ENCODE results near the gene COL4A2.

Gene COL4A2

GRCh38 chr13:110360598-110360997, 53.5 kb downstream of the COL4A2 start:
- DNase-seq: no peak

GRCh38 chr13:110361365-110361911, 54.4 kb downstream of the COL4A2 start:
- DNase-seq: peak; percentile 77

DNA sequence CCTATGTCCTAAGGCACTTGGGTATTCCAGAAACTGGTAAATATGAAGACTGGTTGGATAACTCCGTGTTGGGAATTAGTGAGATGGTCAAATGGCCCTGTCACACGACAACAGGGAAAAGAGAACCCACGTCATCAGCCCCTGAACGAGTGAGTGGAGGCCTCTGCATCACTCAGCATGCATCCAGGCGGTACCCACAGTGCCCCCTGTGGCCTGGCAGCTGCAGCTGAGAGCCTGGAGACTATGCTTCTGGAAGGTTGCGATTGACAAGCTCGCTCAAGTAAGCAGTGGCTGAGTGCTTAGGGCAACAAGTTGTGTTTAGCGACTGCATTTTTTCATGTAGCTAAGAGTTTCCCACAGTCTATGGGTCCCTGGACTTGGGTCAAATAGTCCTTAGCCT, 55.9 kb downstream of the COL4A2 start:
- DNase-seq: no peak

DNA sequence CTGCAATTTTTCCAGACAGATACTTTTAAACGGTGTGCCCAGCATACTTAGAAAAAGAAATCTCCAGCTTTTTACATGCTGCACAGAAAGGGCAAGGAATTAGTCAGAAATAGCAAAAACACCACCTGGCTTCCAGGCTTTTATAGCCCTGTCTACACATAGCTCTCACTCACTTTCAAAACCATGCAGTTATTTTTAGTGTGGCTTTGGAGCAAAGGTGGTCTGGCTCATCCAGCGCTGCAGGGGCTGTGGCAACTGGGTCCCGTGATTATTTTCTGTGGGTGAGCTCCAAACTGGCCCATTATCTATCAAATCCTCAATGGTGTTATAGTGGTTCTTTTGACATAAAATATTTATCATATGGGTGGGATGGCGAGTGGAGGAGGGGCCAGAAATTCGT, 57.0 kb downstream of the COL4A2 start:
- no peak for DNase-seq

DNA sequence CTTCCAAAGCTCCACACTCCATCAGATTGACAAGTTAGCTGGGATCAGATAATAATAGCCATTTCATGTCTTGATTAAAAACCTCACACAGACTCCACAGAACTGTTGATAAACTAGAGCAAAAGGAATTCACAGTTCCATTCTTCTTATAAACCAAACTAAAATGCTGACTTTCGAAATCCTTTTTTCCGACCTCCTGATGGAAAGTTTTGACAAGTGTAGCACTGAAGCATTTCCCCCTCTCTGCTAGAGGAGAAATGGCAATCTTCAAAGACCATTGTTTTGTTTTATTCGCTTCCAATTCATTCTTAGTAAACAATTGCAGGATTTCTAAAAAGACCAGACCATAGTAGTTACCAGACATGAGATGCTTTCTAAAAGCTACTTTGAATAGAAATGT, 58.8 kb downstream of the COL4A2 start:
- no peak for DNase-seq

GRCh38 chr13:110366733-110367132, 59.6 kb downstream of the COL4A2 start:
- DNase-seq: no peak

GRCh38 chr13:110367620-110368019, 60.5 kb downstream of the COL4A2 start:
- DNase-seq: no peak

GRCh38 chr13:110368408-110368807, 61.3 kb downstream of the COL4A2 start:
- DNase-seq: no peak

- no peak for DNase-seq
These were observed 62.3 kb downstream of the COL4A2 start for GRCh38 chr13:110369400-110369799.

DNA sequence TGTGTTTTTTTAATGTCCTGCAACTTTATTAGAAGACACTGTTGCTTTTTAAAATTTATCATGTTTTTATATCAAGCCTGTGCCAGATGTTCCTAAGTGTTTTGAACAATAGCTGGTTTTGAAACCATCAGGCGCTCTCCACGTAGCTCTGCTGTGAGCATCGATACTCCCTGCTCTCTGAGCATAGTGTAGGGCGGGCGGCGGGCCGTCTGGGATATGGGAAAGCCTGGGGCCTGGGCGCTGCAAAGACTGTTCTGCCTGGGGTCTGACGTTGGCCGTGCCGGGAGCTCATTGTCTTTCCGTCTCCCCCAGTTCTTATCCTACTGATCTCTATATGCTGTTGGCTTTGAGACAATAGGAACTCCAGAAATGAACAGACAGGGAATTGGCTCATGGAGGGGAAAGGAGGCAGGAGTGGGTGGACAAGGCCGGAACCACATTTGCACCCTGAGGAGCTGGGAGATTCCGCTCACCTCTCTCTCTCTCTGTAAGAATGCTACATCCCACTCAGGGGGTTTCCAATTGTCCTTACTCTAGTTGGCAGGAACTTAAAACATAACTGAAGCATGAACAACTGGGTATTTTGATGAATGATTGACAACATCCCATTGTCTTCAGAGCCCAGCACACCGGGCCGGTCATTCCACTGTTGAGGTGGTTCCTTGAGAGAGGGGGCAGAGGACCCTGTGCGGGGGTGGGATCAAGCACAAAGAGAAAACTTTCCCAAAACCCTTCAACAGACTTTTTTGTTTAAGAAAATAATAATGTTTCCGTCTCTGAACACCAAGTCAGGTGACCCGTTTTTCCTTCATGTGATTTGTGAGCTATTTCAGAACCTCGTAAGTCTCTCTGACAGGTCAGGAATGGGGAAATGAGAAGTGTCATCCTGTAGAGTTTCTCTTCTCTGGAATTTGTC, 64.7 kb downstream of the COL4A2 start:
- DNase-seq: peak; percentile 23

DNA sequence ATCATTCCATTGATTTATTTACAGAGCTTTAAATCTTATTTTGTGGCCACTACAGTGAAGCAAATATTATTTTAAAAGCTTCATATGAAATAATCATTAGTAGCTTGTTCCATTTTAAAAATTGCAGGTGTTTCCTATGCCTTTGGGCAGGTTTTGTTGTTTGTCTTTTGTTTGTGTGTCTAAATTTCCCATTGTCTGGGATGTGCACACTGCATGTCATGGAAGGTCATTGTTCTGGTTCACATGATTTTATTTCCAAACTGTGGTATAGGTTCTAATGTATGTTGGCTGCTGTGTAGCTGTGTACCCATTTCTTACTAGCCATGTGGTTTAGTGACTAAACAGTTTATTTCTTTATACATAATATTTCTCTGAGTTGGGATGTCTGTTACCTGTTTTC, 65.6 kb downstream of the COL4A2 start:
- DNase-seq: no peak

GRCh38 chr13:110373617-110374016, 66.5 kb downstream of the COL4A2 start:
- no peak for DNase-seq

DNA sequence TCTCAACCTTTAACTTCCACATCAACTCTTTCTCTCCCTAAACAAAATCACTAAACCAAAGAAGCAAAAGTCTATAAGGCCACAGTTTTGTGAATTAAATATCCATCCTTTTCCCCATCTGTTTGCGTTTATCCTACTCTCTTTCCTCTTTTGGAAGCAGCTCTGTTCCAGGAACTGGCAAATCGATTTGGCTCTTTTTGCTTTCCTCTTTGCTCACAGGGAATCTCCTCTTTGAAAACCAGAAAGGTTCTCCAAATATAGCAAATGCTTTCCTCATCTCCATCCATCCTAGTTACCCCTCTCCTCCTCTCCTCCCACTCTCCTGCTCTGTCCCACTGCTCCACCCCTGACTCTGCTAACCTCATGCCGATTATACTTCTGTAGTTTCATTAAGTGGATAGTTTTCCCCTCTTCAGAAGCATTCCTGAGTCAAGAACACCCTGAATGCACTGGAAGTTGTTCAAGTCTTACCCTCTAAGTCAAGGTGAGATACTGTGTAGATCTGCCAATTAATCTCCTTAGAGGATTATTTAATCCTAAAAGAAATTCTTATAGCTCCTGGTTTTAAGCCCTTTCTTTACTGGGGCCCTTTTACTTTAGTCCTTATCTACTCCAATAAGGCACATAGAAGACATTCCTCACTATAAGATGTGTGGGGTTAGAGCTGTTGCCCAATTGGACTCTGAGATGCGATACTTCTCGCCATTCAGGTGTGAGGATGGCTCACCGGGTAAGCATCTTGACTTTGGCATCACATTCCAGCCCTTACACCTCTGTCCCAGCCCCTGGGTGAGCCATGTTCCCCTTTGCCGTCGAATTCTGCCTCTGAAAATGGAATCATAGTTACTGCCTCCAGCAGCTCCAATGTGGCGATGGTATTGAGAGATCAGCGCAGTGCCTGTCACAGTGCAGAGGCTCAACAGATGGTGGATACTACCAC, 67.6 kb downstream of the COL4A2 start:
- DNase-seq: no peak

DNA sequence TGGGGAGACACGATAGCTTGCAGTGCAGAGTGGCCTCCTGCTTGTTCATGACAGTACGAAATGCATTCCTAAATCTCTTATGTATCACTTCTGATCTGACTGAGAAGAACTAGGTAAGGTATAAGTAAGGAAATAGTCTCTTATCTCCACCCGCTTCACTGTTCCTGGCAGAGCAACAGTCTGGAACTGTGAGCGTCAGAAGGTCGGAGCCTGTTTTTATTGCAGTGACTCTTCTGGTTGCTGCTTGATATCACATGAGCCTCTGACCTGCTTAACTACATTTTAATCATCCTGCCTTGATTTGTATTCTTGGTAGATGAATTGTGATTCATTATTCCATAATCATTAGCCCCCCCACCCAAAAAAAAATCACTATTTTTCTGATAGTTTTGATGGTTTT, 69.0 kb downstream of the COL4A2 start:
- DNase-seq: no peak

DNA sequence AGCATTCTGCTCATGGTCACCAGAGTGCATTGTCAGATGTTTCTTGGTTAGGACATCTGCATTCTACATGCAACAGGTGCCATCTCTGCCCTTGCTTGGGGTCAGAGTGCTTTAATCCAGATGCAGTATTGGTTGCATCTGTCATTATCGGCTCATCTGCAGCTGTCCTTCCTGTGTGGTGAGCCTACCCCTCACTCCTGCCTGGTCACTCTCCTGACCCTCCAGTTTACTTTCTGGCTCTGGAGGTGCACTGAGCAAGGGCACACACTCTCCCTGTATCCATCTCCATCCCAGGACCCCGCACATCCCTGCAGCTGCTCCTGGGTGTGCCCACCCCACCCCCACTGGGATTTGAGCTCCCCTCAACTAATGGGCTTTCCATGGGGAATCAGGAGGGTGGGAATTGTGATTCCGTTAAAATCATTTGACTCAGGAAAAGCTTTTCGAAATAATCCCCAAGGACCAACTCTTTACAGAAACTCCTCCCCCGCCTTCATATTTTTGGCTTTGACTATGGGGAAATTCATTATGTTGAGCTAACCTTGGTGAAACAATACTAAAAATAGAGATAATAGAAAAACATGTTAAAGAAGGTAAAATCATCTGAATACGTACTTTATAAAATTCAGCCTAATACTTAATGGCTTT, 70.2 kb downstream of the COL4A2 start:
- peak; percentile 49 for DNase-seq

DNA sequence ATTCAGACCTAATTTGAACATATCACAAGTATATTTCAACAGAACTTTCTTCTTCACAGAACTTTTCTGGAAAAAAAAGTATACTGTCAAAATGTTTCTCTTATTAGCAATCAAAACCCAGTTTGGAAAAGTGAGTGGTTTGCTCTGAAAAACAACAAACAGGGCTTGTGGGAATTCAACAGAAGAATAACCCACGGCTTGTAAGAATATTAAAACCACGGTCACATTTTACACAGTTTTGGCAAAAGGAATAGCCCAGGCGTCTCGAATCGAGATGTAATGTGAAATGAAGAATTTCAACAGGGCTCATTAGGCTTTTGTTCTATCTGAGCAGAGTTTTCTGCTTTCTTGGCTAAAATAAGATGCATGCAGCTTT, 70.7 kb downstream of the COL4A2 start:
- DNase-seq: no peak

DNA sequence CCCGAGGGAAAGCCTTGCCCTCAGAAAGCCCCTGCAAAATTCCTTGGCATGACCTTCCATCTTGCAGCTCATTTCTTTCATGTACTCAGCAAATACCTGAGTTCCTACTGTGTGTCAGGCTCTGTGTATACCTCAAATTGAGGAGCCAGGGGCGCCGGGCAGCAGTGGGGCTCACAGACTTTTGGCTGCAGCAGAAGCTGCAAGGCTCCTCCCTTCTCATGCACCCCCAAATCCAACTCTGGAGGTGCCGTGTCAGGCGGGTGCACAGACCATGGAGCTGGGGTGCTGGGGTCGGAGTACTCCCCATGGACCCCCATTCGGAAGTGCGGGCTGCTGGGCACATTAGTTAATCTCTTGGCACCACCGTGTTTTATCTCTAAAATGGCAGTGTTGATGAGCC, 72.3 kb downstream of the COL4A2 start:
- DNase-seq: no peak

GRCh38 chr13:110379905-110380341, 72.8 kb downstream of the COL4A2 start:
- peak; percentile 79 for DNase-seq

- peak; percentile 80 for DNase-seq
These were observed 73.4 kb downstream of the COL4A2 start for GRCh38 chr13:110380359-110381028.

GRCh38 chr13:110381029-110381360, 73.9 kb downstream of the COL4A2 start:
- DNase-seq: no peak

DNA sequence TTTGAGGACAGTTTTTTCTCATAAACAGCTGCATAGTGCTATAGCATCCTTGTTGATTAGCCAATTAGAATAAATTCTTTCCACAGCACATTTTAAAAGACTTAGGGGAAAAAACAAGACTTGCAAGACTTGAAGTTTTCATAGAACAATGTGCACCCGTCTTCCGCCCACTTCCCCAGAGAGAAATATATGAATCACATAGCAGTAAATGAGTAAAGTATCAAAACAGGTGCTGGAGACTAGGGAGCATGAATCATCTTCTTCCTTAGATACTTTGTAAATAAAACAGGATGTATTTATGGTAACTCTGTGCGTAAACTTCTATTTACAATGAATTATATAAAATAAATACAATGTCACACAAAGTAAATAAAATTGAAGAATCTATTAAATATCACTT, 75.1 kb downstream of the COL4A2 start:
- peak; percentile 65 for DNase-seq

GRCh38 chr13:110382830-110383229, 75.7 kb downstream of the COL4A2 start:
- DNase-seq: no peak
